Sigmoid colon (tissue), 7 donors: Measurements from ENCODE around the gene DCHS2. TPM values are rescaled to one million over a fixed set of nuclear protein-coding genes. Genes with fewer than 3 reads are reported as not detected.

Experiments
- DNase-seq: peaks from one replicate; pipeline ENCODE4 v3.0.0-alpha.2; 2019
- H3K27ac ChIP-seq, 4 donors: fragments of 200-600 bp; sonication (generic); one replicate each; pipeline ENCODE4 v1.5.1; 2016 to 2019; ENCODE audit warnings: mild to moderate bottlenecking in 1 of 4
- H3K27me3 ChIP-seq, 3 donors: fragments of 200-600 bp; sonication (generic); one replicate each; pipeline ENCODE4 v1.5.1; 2019; ENCODE audit warnings: mild to moderate bottlenecking in 1 of 3
- H3K36me3 ChIP-seq, 4 donors: fragments of 200-600 bp; sonication (generic); one replicate each; pipeline ENCODE4 v1.5.1; 2016 to 2019
- H3K4me1 ChIP-seq, 4 donors: fragments of 200-600 bp; sonication (generic); one replicate each; pipeline ENCODE4 v1.5.1; 2017 to 2019
- H3K4me3 ChIP-seq, 4 donors: fragments of 200-600 bp; sonication (generic); one replicate each; pipeline ENCODE4 v1.5.1; 2017 to 2019; ENCODE audit warnings: mild to moderate bottlenecking in 2 of 4, moderate library complexity in 1 of 4
- H3K9me3 ChIP-seq, 4 donors: fragments of 200-600 bp in 3 of 4; sonication (generic) in 3 of 4; one replicate each; pipeline versions ENCODE4 v1.5.1 to v1.6.1; 2013 to 2019
- EP300 ChIP-seq, 4 donors: sonication (generic); formaldehyde crosslinking; IDR thresholded peaks; one replicate each; pipeline ENCODE4 v1.6.1; 2017; ENCODE audit warnings: antibody characterized with exemption in 4 of 4
- POLR2A ChIP-seq, 2 donors: fragments of 450-650 bp; IDR thresholded peaks; one replicate each; pipeline ENCODE4 v1.6.1; 2016; ENCODE audit warnings: antibody characterized with exemption in 2 of 2, mild to moderate bottlenecking in 2 of 2, moderate library complexity in 2 of 2
- POLR2AphosphoS5 ChIP-seq, 4 donors: sonication (generic); formaldehyde crosslinking; IDR thresholded peaks; one replicate each; pipeline ENCODE4 v1.6.1; 2017; ENCODE audit warnings: antibody characterized with exemption in 4 of 4
- WGBS, 2 donors: extraction: QIAGEN DNeasy Blood & Tissue Kit; methylation state at CpG; one replicate each; pipeline ENCODE4 v1.1.7; 2013; 5-methylcytosine and 5-hydroxymethylcytosine counted together
- intact Hi-C: fragments of 100-400 bp; cut with DNase I; formaldehyde crosslinking; loops from one replicate; pipeline ENCODE4 v1.15.1; 2023
- polyA plus RNA-seq, 3 donors: library from polyadenylated mRNA; stranded (reverse); fragments of 200-250 nt; gene quantifications; one replicate each; pipeline ENCODE4 v1.2.3, GENCODE V29; 2013
- total RNA-seq, 4 donors: library from RNA; depleted of rRNA; stranded (reverse); fragments of >200 nt; gene quantifications; one replicate each; pipeline ENCODE4 v1.1.0, GENCODE V29; 2016
- TF ChIP-seq, protein P1 (sequence below), 4 experiments: fragments of 450-650 bp in 3 of 4; fragments of 200-600 bp in 1 of 4; IDR thresholded peaks; one replicate each; pipeline ENCODE4 v1.5.1; 2016 to 2019; ENCODE audit warnings: antibody characterized with exemption in 4 of 4, mild to moderate bottlenecking in 3 of 4, moderate library complexity in 2 of 4
- donor health status: healthy with polysubstance abuse.
- donor health status: Bipolar disorder and iron deficiency.
- donor health status: healthy.

Gene DCHS2
- total and polyA plus RNA-seq, 7 donors, result under 0.01 to 24.1 (median 13.6) TPM

DNA sequence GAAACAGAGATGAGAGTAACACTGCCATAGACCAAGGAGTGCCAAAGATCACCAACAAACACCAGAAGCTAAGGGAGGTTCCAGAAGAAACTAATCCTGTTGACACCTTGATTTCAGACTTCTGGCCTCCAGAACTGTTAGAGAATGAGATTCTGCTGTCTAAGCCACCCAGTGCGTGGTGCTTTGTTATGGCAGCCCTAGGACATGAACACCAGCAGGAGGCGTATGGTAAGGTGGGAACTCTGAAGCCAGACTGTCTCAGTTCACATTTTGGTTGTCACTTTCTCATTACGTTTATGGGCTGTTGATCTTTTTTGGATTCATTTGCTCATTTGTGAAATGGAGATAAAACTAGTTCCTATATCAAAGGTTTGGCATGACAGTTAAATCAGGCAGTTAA lies 142.9 kb downstream of the DCHS2 start:
- Histone ChIP-seq H3K27me3 (no peaks in the 10 kb centered on the region), H3K4me3 (no peak overlapping the region), H3K9me3 (no peaks in the 10 kb centered on the region), H3K4me1 (no peaks in the 10 kb centered on the region), H3K27ac (no peak overlapping the region), H3K36me3 (no peaks in the 10 kb centered on the region)
- intact Hi-C loops, result no loop called here
- no peak for TF ChIP-seq POLR2A (IDR thresholded peaks at IDR 0.05)
- TF ChIP-seq EP300 (IDR thresholded peaks at IDR 0.05), result no peak
- TF ChIP-seq POLR2AphosphoS5 (IDR thresholded peaks at IDR 0.05), result no peak
- TF ChIP-seq, protein P1, sequence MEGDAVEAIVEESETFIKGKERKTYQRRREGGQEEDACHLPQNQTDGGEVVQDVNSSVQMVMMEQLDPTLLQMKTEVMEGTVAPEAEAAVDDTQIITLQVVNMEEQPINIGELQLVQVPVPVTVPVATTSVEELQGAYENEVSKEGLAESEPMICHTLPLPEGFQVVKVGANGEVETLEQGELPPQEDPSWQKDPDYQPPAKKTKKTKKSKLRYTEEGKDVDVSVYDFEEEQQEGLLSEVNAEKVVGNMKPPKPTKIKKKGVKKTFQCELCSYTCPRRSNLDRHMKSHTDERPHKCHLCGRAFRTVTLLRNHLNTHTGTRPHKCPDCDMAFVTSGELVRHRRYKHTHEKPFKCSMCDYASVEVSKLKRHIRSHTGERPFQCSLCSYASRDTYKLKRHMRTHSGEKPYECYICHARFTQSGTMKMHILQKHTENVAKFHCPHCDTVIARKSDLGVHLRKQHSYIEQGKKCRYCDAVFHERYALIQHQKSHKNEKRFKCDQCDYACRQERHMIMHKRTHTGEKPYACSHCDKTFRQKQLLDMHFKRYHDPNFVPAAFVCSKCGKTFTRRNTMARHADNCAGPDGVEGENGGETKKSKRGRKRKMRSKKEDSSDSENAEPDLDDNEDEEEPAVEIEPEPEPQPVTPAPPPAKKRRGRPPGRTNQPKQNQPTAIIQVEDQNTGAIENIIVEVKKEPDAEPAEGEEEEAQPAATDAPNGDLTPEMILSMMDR (IDR thresholded peaks at IDR 0.05), result no peak
- 64 to 68% methylated on average over 3 of the region's 3 CpGs for WGBS, 2 donors
- DNase-seq, result no peak

DNA sequence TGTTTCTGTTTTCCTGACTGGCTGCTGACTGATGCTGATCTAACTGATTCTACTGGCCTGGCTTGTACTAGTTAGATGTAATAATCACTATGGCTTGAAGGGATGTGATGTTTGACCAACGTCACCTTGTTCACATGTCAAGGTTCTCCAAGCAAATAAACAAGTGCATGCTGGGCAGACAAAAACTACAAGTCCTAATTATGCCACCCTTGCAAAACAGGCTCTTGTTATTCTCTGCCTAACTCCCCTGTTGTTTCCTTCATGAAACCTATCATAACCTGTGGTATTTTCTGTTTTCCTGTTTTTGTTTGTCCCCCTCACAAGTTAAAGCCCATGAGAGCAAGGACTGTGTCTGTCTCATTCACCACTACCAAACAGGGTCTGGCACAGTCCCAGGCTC lies 146.2 kb downstream of the DCHS2 start:
- peaks cover 0 to 3% (median 1%) of the 10 kb centered on the region in 4 donors for H3K9me3 ChIP-seq
- H3K36me3 ChIP-seq, result no peaks in the 10 kb centered on the region
- no peaks in the 10 kb centered on the region for H3K27me3 ChIP-seq
- H3K4me1 ChIP-seq, result no peaks in the 10 kb centered on the region
- WGBS, 2 donors, result 38 to 65% methylated on average over 1 of the region's 1 CpG
- H3K27ac ChIP-seq, result no peak overlapping the region
- no peak for DNase-seq
- no peak overlapping the region for H3K4me3 ChIP-seq
- TF ChIP-seq EP300 (IDR thresholded peaks at IDR 0.05), result no peak
- TF ChIP-seq POLR2A (IDR thresholded peaks at IDR 0.05), result no peak
- TF ChIP-seq, protein P1 (IDR thresholded peaks at IDR 0.05), result no peak
- TF ChIP-seq POLR2AphosphoS5 (IDR thresholded peaks at IDR 0.05), result no peak
- intact Hi-C loops, result no loop called here

DNA sequence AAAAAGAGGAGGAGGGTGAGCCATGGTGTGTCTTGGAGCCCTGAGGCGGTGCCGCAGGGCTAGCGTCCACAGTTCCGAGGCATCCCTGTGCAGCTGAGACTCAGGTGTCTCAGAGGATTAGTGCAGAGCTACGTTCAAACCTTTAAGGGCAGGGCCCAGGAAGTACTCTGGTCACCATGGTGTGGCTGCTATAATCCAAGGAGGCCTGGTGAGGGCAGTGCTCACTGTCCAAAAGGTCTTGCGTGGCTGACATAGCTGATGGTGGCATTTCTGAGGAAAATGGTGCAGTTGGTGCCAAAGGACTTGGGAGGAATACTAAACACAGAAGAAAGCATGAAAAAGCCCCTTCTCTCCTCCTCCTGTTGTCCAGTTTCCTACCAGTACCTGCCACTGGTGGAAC lies 146.9 kb downstream of the DCHS2 start:
- H3K36me3 ChIP-seq, result no peaks in the 10 kb centered on the region
- intact Hi-C loops, result no loop called here
- DNase-seq, result no peak

GRCh38 chr4:154343651-154344050 lies 147.9 kb downstream of the DCHS2 start:
- H3K27me3 ChIP-seq, result no peaks in the 10 kb centered on the region
- H3K4me3 ChIP-seq, result no peak overlapping the region
- no peak overlapping the region for H3K27ac ChIP-seq
- no peaks in the 10 kb centered on the region for H3K36me3 ChIP-seq
- peaks cover 0 to 3% (median 1%) of the 10 kb centered on the region in 4 donors for H3K9me3 ChIP-seq
- TF ChIP-seq POLR2A (IDR thresholded peaks at IDR 0.05) (no peak), EP300 (IDR thresholded peaks at IDR 0.05) (no peak), POLR2AphosphoS5 (IDR thresholded peaks at IDR 0.05) (no peak)
- TF ChIP-seq, protein P1 (IDR thresholded peaks at IDR 0.05), result no peak
- DNase-seq, result no peak
- intact Hi-C loops, result no loop called here
- H3K4me1 ChIP-seq, result no peaks in the 10 kb centered on the region
- 75 to 86% methylated on average over 3 of the region's 3 CpGs for WGBS, 2 donors

More for the DNA sequence above, 146.9 kb downstream of the DCHS2 start:
- no peak overlapping the region for H3K4me3 ChIP-seq
- H3K4me1 ChIP-seq, result no peaks in the 10 kb centered on the region
- no peaks in the 10 kb centered on the region for H3K27me3 ChIP-seq
- no peak overlapping the region for H3K27ac ChIP-seq
- TF ChIP-seq POLR2A (IDR thresholded peaks at IDR 0.05) (no peak), EP300 (IDR thresholded peaks at IDR 0.05) (no peak), POLR2AphosphoS5 (IDR thresholded peaks at IDR 0.05) (no peak)
- TF ChIP-seq, protein P1 (IDR thresholded peaks at IDR 0.05), result no peak
- 79 to 83% methylated on average over 6 of the region's 6 CpGs for WGBS, 2 donors
- H3K9me3 ChIP-seq, result peaks cover 0 to 3% (median 1%) of the 10 kb centered on the region in 4 donors

DNA sequence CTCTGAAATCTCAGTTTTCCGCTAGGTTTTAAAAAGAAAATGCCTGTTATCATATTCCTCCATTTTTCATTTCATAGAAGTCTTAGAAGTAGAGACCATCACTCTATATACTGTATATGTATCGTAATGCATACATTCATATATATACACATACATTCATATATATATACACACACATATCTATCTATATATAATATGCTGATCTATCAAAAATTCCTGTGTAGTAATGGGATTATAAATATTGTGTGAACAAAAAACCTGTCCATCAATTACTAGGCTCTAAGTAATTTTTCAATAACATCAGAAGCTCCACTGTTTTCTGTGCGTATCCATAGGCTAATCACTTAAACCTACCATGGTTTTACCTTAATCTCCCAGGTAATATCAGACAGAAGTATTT lies 150.2 kb downstream of the DCHS2 start:
- no peaks in the 10 kb centered on the region for H3K27me3 ChIP-seq
- WGBS, 2 donors, result 96 to 97% methylated on average over 3 of the region's 3 CpGs
- H3K4me3 ChIP-seq, result no peak overlapping the region
- TF ChIP-seq EP300 (IDR thresholded peaks at IDR 0.05) (no peak), POLR2AphosphoS5 (IDR thresholded peaks at IDR 0.05) (no peak), POLR2A (IDR thresholded peaks at IDR 0.05) (no peak)
- TF ChIP-seq, protein P1 (IDR thresholded peaks at IDR 0.05), result no peak
- no peaks in the 10 kb centered on the region for H3K36me3 ChIP-seq
- H3K9me3 ChIP-seq, result peaks cover 0 to 3% (median 1%) of the 10 kb centered on the region in 4 donors
- intact Hi-C loops, result no loop called here
- no peak overlapping the region for H3K27ac ChIP-seq
- H3K4me1 ChIP-seq, result no peaks in the 10 kb centered on the region
- no peak for DNase-seq
